Epithelial cell of proximal tubule (primary cell): ENCODE measurements around the gene RNF227. TPM values are rescaled to one million over a fixed set of nuclear protein-coding genes. Genes with fewer than 3 reads are reported as not detected.
A peak's percentile ranks its signal among the peaks of the same experiment; 100 is the strongest.

Source experiments
- DNase-seq: peaks from one replicate; pipeline ENCODE4 v3.0.0-alpha.2; 2011; ENCODE audit warnings: low read depth
- H3K4me3 ChIP-seq: 2 replicates; pipeline ENCODE4 v1.5.1; 2011; ENCODE audit warnings: low read depth, mild to moderate bottlenecking, low read length
- CTCF ChIP-seq: conservative IDR thresholded peaks from 2 replicates; pipeline ENCODE4 v1.5.1; 2012; ENCODE audit warnings: low read depth, mild to moderate bottlenecking, low read length
- total RNA-seq: library from RNA; depleted of rRNA; stranded (reverse); fragments of >200 nt; gene quantifications from 2 replicates; pipeline ENCODE4 v1.2.3, GENCODE V29; 2015

Gene RNF227
- total RNA-seq, 1 donor from 2014 or later, result 0.35 TPM

- TF ChIP-seq CTCF, result no peak
- no peak for DNase-seq
- peak overlapping the region; percentile 65 for H3K4me3 ChIP-seq
Observed at GRCh38 chr17:7916385-7916682, 245 bp upstream of the RNF227 start.

GRCh38 chr17:7915179-7915610, 894 bp downstream of the RNF227 start:
- H3K4me3 ChIP-seq, result peak overlapping the region; percentile 65
- TF ChIP-seq CTCF, result no peak
- DNase-seq, result no peak

- no peak overlapping the region for H3K4me3 ChIP-seq
- no peak for DNase-seq
- peak; percentile 93 for TF ChIP-seq CTCF
Observed at GRCh38 chr17:7912927-7913524, 3.1 kb downstream of the RNF227 start.

- no peak for TF ChIP-seq CTCF
- no peak for DNase-seq
- H3K4me3 ChIP-seq, result no peak overlapping the region
Observed at GRCh38 chr17:7911116-7911515, 5.0 kb downstream of the RNF227 start.

GRCh38 chr17:7910711-7911110, 5.4 kb downstream of the RNF227 start:
- TF ChIP-seq CTCF, result no peak
- no peak for DNase-seq

GRCh38 chr17:7910281-7910680, 5.8 kb downstream of the RNF227 start:
- TF ChIP-seq CTCF, result no peak
- DNase-seq, result no peak
- H3K4me3 ChIP-seq, result no peak overlapping the region

More at GRCh38 chr17:7910711-7911110, 5.4 kb downstream of the RNF227 start:
- H3K4me3 ChIP-seq, result no peak overlapping the region

- TF ChIP-seq CTCF, result no peak
- no peak for DNase-seq
- H3K4me3 ChIP-seq, result no peak overlapping the region
Observed at GRCh38 chr17:7909089-7909488, 7.0 kb downstream of the RNF227 start.
